GM12878 (cell line): ENCODE data around the gene BTNL8. TPM values are rescaled to one million over a fixed set of nuclear protein-coding genes. Genes with fewer than 3 reads are reported as not detected.

ENCODE experiments used
- ATAC-seq: fragments of 200-7000 bp; cut with Tn5 transposase; 3 replicates; pipeline ENCODE4 v1.9.1; 2020; ENCODE audit warnings: mild to moderate bottlenecking, moderate library complexity
- BruUV-seq: library from RNA; stranded (reverse); fragments of 400-500 nt; replicated peaks from 2 replicates; lab custom pipeline; 2021; lab: Mats Ljungman, UMichigan
- CTCF ChIA-PET: fragments of 300-600 bp; sonication (Branson Sonifier 250); formaldehyde crosslinking; extraction: SDS; loops from one replicate; lab custom pipeline; 2021; ENCODE audit warnings: inconsistent platforms; lab: Yijun Ruan, JAX
- POLR2A ChIA-PET: fragments of 350-600 bp; formaldehyde crosslinking; extraction: SDS; loops from one replicate; lab custom pipeline; 2021; ENCODE audit warnings: inconsistent platforms; lab: Charles Lee
- RAD21 ChIA-PET: fragments of 300-600 bp; sonication (Branson Sonifier 250); formaldehyde crosslinking; loops from one replicate; lab custom pipeline; 2023; ENCODE audit warnings: antibody characterized with exemption; ENCODE audit not compliant: unreplicated experiment; lab: Charles Lee
- SMC1A ChIA-PET: fragments of 300-600 bp; sonication (Branson Sonifier 250); formaldehyde crosslinking; loops from one replicate; lab custom pipeline; 2023; ENCODE audit not compliant: unreplicated experiment, uncharacterized antibody; lab: Charles Lee
- DNase-seq: peaks from one replicate; pipeline ENCODE4 v3.0.0-alpha.2; 2011; ENCODE audit warnings: low read depth, low spot score
- FAIRE-seq: peaks from 3 replicates; lab custom pipeline; 2011; peaks lifted over from hg19 to GRCh38; lab: Jason Lieb, UNC
- H2AFZ ChIP-seq: 2 replicates; pipeline ENCODE4 v1.6.0; 2011; ENCODE audit warnings: low read depth, low read length, control low read depth; ENCODE audit not compliant: control insufficient read depth
- H3K27ac ChIP-seq: 2 replicates; pipeline ENCODE4 v1.5.1; 2011; ENCODE audit warnings: control low read depth; ENCODE audit not compliant: control insufficient read depth, insufficient read depth
- H3K27me3 ChIP-seq, 2 experiments: replicated peaks in 1 of 2; 2 replicates each; pipeline versions ENCODE4 v1.6.0 to v1.6.1; 2011; ENCODE audit warnings: low read length in 1 of 2; ENCODE audit not compliant: control insufficient read depth in 2 of 2, insufficient read depth in 2 of 2
- H3K36me3 ChIP-seq, 2 experiments: 2 replicates each; pipeline ENCODE4 v1.5.1; 2011; ENCODE audit warnings: low read length in 1 of 2; ENCODE audit not compliant: control insufficient read depth in 2 of 2, insufficient read depth in 2 of 2
- H3K4me1 ChIP-seq: 2 replicates; pipeline ENCODE4 v1.6.1; 2011; ENCODE audit warnings: mild to moderate bottlenecking, low read length, moderate library complexity, mixed read lengths; ENCODE audit not compliant: control insufficient read depth, insufficient read depth
- H3K4me2 ChIP-seq: 2 replicates; pipeline ENCODE4 v1.6.0; 2011; ENCODE audit warnings: control low read depth; ENCODE audit not compliant: control insufficient read depth, insufficient read depth
- H3K4me3 ChIP-seq: fragments of 200-600 bp; sonication (generic); 2 replicates; pipeline ENCODE4 v1.5.1; 2016
- H3K79me2 ChIP-seq: 2 replicates; pipeline ENCODE4 v1.6.0; 2011; ENCODE audit warnings: low read length; ENCODE audit not compliant: control insufficient read depth, insufficient read depth
- H3K9ac ChIP-seq: 2 replicates; pipeline ENCODE4 v1.8.0; 2011; ENCODE audit warnings: low read length, control low read depth, mixed read lengths; ENCODE audit not compliant: control insufficient read depth, insufficient read depth
- H3K9me3 ChIP-seq: replicated peaks from 3 replicates; pipeline ENCODE4 v1.5.1; 2011; ENCODE audit warnings: mild to moderate bottlenecking, low read length; ENCODE audit not compliant: control insufficient read depth, insufficient read depth
- H4K20me1 ChIP-seq: 2 replicates; pipeline ENCODE4 v1.6.0; 2011; ENCODE audit not compliant: control insufficient read depth, insufficient read depth
- ATF7 ChIP-seq: fragments of 450-650 bp; IDR thresholded peaks from 2 replicates; pipeline ENCODE4 v1.6.1; 2016; ENCODE audit warnings: low read depth, mild to moderate bottlenecking
- CEBPB ChIP-seq, 2 experiments: fragments of 150-350 bp in 1 of 2; IDR thresholded peaks; 2 replicates each; pipeline ENCODE4 v1.6.1; 2012 to 2014; ENCODE audit warnings: low read depth in 2 of 2, low read length in 2 of 2, borderline replicate concordance in 1 of 2, inconsistent platforms in 1 of 2
- IRF4 ChIP-seq: IDR thresholded peaks from 2 replicates; pipeline ENCODE4 v1.6.1; 2011; ENCODE audit warnings: low read depth, low read length
- LARP7 ChIP-seq: fragments of 450-650 bp; IDR thresholded peaks from 2 replicates; pipeline ENCODE4 v1.6.1; 2017; ENCODE audit warnings: mild to moderate bottlenecking
- MTA2 ChIP-seq: fragments of 450-650 bp; IDR thresholded peaks from 2 replicates; pipeline ENCODE4 v1.6.1; 2016; ENCODE audit warnings: low read depth, mild to moderate bottlenecking, moderate library complexity
- MXI1 ChIP-seq: fragments of 150-350 bp; IDR thresholded peaks from 2 replicates; pipeline ENCODE4 v1.6.1; 2011; ENCODE audit warnings: low read depth, mild to moderate bottlenecking, inconsistent platforms, low read length, improper control_type of control experiment
- NR2C2 ChIP-seq: IDR thresholded peaks from 2 replicates; pipeline ENCODE4 v1.6.1; 2011; ENCODE audit warnings: borderline replicate concordance, low read depth; ENCODE audit not compliant: control insufficient read depth, insufficient read length
- POU2F2 ChIP-seq: IDR thresholded peaks from 3 replicates; pipeline ENCODE4 v1.6.1; 2011; ENCODE audit warnings: low read depth, mild to moderate bottlenecking, low read length, borderline replicate concordance
- RAD51 ChIP-seq: fragments of 450-650 bp; IDR thresholded peaks from 2 replicates; pipeline ENCODE4 v1.6.1; 2016; ENCODE audit warnings: moderate library complexity, mild to moderate bottlenecking, inconsistent platforms
- RCOR1 ChIP-seq: conservative IDR thresholded peaks from 2 replicates; pipeline ENCODE4 v1.6.1; 2012; ENCODE audit warnings: low read depth, low read length, improper control_type of control experiment
- SIX5 ChIP-seq: IDR thresholded peaks from 2 replicates; pipeline ENCODE4 v1.6.1; 2011; ENCODE audit warnings: mild to moderate bottlenecking, low read depth, low read length, moderate library complexity; ENCODE audit not compliant: severe bottlenecking
- SMC3 ChIP-seq: IDR thresholded peaks from 2 replicates; pipeline ENCODE4 v1.6.1; 2011; ENCODE audit warnings: low read length, improper control_type of control experiment, borderline replicate concordance
- TARDBP ChIP-seq: IDR thresholded peaks from 2 replicates; pipeline ENCODE4 v1.6.1; 2016; ENCODE audit warnings: borderline replicate concordance
- YBX1 ChIP-seq: fragments of 450-650 bp; IDR thresholded peaks from 2 replicates; pipeline ENCODE4 v1.6.1; 2016; ENCODE audit warnings: antibody characterized with exemption
- ZBED1 ChIP-seq: IDR thresholded peaks from 2 replicates; pipeline ENCODE4 v1.6.1; 2016; ENCODE audit warnings: borderline replicate concordance
- ZNF24 ChIP-seq: fragments of 450-650 bp; IDR thresholded peaks from 2 replicates; pipeline ENCODE4 v1.6.1; 2017; ENCODE audit warnings: antibody characterized with exemption, mild to moderate bottlenecking
- WGBS: methylation state at CpG from one replicate; pipeline ENCODE4 v1.1.6; 2016; ENCODE audit warnings: low lambda C conversion rate; ENCODE audit not compliant: insufficient replicate concordance, insufficient coverage; ENCODE audit errors: missing lambda C conversion rate; 5-methylcytosine and 5-hydroxymethylcytosine counted together
- in situ Hi-C: fragments of 300-500 bp; cut with MboI; formaldehyde crosslinking; loops from 9 replicates; pipeline ENCODE4 v1.14.3; 2018; ENCODE audit warnings: mixed read lengths
- intact Hi-C: fragments of 100-400 bp; cut with micrococcal nuclease; formaldehyde crosslinking; loops from one replicate; pipeline ENCODE4 v1.14.2; 2022; ENCODE audit not compliant: unreplicated experiment
- polyA plus RNA-seq, 11 experiments: library from polyadenylated mRNA; depleted of rRNA in 4 of 11; unstranded in 6 of 11; stranded (reverse) in 5 of 11; fragments of >200 nt; fragmentation: Nextera tagmentation in 4 of 11; fragmentation: Illumina TruSeq in 1 of 11; extraction: Ambion mirVana in 4 of 11; extraction: Trizol in 1 of 11; gene quantifications; 1 replicate in 1 of 11; 2 replicates in 10 of 11; pipeline versions ENCODE4 v1.2.1 to v1.2.3, GENCODE V29; 2011 to 2016; ENCODE audit warnings: inconsistent platforms in 2 of 11, missing spikeins in 2 of 11, low read depth in 1 of 11
- total RNA-seq, 4 experiments: library from RNA; depleted of rRNA in 3 of 4; stranded (reverse); fragments of >200 nt in 3 of 4; fragmentation: Illumina TruSeq in 1 of 4; extraction: Trizol in 1 of 4; gene quantifications; 2 replicates each; pipeline versions ENCODE4 v1.2.1 to v1.2.3, GENCODE V29; 2013 to 2021
- TF ChIP-seq, protein P1 (sequence below): fragments of 450-650 bp; IDR thresholded peaks from 2 replicates; pipeline ENCODE4 v1.6.1; 2017; ENCODE audit warnings: borderline replicate concordance
- TF ChIP-seq, protein P2 (sequence below): fragments of 450-650 bp; IDR thresholded peaks from 2 replicates; pipeline ENCODE4 v1.6.1; 2016; ENCODE audit warnings: mild to moderate bottlenecking
- TF ChIP-seq, protein P3 (sequence below): fragments of 450-650 bp; IDR thresholded peaks from 2 replicates; pipeline ENCODE4 v1.6.1; 2016; ENCODE audit warnings: mild to moderate bottlenecking
- TF ChIP-seq, protein P4 (sequence below): IDR thresholded peaks from 2 replicates; pipeline ENCODE4 v1.6.1; 2011; ENCODE audit warnings: low read depth, low read length, improper control_type of control experiment, borderline replicate concordance

BTNL8 gene
- total and polyA plus RNA-seq, 10 of the 15 experiments (the other 5 are each of a cell fraction or from before 2014, with no cell fraction given): 0.13 to 3.4 (median 0.26) TPM; not detected in 2

DNA sequence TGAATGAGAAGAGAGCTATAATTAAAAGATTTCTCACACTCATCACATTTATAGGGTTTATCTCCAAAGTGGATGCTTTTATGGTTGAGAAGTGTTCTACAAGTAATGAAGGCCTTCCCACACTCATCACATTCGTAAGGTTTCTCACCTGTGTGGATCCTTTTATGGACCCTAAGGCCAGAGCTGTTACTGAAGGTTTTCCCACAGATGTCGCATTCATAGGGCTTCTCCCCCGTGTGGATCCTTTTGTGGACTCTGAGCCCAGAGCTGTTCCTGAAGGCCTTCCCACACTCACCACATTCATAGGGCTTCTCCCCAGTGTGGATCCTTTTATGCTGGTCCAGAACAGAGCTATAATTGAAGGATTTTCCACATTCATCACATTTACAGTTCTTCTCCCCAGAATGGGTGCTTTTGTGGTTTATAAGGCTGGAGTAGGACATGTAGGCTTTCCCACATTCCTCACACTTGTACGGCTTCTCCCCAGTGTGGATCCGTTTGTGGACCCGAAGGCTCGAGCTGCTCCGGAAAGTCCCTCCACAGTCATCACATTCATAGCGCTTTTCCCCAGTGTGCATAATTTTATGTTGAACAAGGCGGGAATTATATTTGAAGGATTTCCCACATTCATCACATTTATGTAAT, 48.4 kb upstream of the BTNL8 start (continued):
- no peak for TF ChIP-seq RCOR1
- TF ChIP-seq SIX5: no peak
- TF ChIP-seq, protein P1, sequence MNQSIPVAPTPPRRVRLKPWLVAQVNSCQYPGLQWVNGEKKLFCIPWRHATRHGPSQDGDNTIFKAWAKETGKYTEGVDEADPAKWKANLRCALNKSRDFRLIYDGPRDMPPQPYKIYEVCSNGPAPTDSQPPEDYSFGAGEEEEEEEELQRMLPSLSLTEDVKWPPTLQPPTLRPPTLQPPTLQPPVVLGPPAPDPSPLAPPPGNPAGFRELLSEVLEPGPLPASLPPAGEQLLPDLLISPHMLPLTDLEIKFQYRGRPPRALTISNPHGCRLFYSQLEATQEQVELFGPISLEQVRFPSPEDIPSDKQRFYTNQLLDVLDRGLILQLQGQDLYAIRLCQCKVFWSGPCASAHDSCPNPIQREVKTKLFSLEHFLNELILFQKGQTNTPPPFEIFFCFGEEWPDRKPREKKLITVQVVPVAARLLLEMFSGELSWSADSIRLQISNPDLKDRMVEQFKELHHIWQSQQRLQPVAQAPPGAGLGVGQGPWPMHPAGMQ: no peak
- TF ChIP-seq ZNF24: no peak
- no peak for TF ChIP-seq LARP7
- no peak for TF ChIP-seq RAD51

DNA sequence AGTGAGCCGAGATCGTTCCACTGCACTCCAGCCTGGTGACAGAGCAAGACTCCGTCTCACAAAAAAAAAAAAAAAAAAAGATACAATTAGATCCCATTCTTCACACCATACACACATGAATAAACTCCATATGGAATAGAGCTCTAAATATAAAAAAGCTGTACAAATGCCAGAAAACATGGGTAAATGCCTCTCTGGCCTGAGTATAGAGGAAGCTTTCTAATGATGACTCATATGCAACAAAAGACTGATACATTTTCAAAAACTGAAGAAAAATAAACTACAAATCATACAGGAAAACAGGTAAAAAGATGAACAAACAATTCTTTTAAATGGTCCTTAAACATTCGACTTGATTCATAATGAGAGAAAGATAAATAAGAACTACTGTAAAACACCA, 46.5 kb upstream of the BTNL8 start:
- ChIA-PET CTCF (interaction anchor here (0.8 to 2.6 kb wide), 3 partner anchors 11 to 70 kb away, joined by 3 to 6 read pairs (median 3); partner anchors contain the start of gene MGAT1), SMC1A (interaction anchor here (1.1 kb wide), 1 partner anchor 16 kb away, joined by 3 read pairs; no protein-coding TSS in a partner anchor), POLR2A (no interaction called here), RAD21 (no interaction called here)
- in situ Hi-C loops (no loop called here), intact Hi-C loops (no loop called here)
- no peak for FAIRE-seq
- Histone ChIP-seq H3K9me3 (peaks cover 38% of the 10 kb centered on the region), H3K36me3 (peaks cover 12 to 28% of the 10 kb centered on the region in 2 experiments), H4K20me1 (no peaks in the 10 kb centered on the region), H3K27me3 (no peaks in the 10 kb centered on the region), H3K4me2 (no peak overlapping the region), H3K9ac (no peak overlapping the region), H2AFZ (no peak overlapping the region), H3K79me2 (no peaks in the 10 kb centered on the region), H3K4me1 (no peaks in the 10 kb centered on the region), H3K4me3 (no peak overlapping the region), H3K27ac (no peak overlapping the region)
- no peak for DNase-seq
- 97% methylated on average over 3 of the region's 4 CpGs for WGBS
- BruUV-seq: no TSS peak
- no peak for ATAC-seq
- no peak for TF ChIP-seq YBX1
- no peak for TF ChIP-seq MTA2
- no peak for TF ChIP-seq ZBED1
- TF ChIP-seq NR2C2: no peak
- TF ChIP-seq, protein P2, sequence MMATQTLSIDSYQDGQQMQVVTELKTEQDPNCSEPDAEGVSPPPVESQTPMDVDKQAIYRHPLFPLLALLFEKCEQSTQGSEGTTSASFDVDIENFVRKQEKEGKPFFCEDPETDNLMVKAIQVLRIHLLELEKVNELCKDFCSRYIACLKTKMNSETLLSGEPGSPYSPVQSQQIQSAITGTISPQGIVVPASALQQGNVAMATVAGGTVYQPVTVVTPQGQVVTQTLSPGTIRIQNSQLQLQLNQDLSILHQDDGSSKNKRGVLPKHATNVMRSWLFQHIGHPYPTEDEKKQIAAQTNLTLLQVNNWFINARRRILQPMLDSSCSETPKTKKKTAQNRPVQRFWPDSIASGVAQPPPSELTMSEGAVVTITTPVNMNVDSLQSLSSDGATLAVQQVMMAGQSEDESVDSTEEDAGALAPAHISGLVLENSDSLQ: no peak
- no peak for TF ChIP-seq MXI1
- TF ChIP-seq, protein P3, sequence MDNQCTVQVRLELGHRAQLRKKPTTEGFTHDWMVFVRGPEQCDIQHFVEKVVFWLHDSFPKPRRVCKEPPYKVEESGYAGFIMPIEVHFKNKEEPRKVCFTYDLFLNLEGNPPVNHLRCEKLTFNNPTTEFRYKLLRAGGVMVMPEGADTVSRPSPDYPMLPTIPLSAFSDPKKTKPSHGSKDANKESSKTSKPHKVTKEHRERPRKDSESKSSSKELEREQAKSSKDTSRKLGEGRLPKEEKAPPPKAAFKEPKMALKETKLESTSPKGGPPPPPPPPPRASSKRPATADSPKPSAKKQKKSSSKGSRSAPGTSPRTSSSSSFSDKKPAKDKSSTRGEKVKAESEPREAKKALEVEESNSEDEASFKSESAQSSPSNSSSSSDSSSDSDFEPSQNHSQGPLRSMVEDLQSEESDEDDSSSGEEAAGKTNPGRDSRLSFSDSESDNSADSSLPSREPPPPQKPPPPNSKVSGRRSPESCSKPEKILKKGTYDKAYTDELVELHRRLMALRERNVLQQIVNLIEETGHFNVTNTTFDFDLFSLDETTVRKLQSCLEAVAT: no peak
- TF ChIP-seq TARDBP: no peak
- no peak for TF ChIP-seq RAD51
- TF ChIP-seq LARP7: no peak
- no peak for TF ChIP-seq IRF4
- TF ChIP-seq POU2F2: no peak
- TF ChIP-seq CEBPB (IDR thresholded peaks at IDR 0.05; ENCODE audit: borderline replicate concordance in 1 of 2, low read depth in 2 of 2, low read length in 2 of 2): no peak
- no peak for TF ChIP-seq ATF7
- TF ChIP-seq, protein P4, sequence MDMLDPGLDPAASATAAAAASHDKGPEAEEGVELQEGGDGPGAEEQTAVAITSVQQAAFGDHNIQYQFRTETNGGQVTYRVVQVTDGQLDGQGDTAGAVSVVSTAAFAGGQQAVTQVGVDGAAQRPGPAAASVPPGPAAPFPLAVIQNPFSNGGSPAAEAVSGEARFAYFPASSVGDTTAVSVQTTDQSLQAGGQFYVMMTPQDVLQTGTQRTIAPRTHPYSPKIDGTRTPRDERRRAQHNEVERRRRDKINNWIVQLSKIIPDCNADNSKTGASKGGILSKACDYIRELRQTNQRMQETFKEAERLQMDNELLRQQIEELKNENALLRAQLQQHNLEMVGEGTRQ: no peak
- TF ChIP-seq SMC3: no peak
